Common myeloid progenitor, CD34-positive (primary cell): Measurements from ENCODE around the gene TTLL3.

ENCODE experiments used
- CTCF ChIA-PET: fragments of 350-600 bp; sonication (Branson Sonifier 250); formaldehyde crosslinking; loops from one replicate; lab custom pipeline; 2021; ENCODE audit warnings: antibody characterized with exemption; lab: Charles Lee
- POLR2A ChIA-PET: fragments of 350-600 bp; sonication (Branson Sonifier 250); formaldehyde crosslinking; loops from one replicate; lab custom pipeline; 2021; ENCODE audit warnings: antibody characterized with exemption; lab: Charles Lee
- DNase-seq, 3 donors: peaks; one replicate each; pipeline versions ENCODE4 v3.0.0 to v3.0.0-alpha.2; 2013
- H3K27ac ChIP-seq, 2 experiments: 1 replicate in 1 of 2; 2 replicates in 1 of 2; pipeline ENCODE4 v1.7.0; 2013; ENCODE audit warnings: inconsistent platforms in 2 of 2, low read length in 2 of 2, mild to moderate bottlenecking in 2 of 2, low read depth in 1 of 2, moderate library complexity in 1 of 2; ENCODE audit not compliant: severe bottlenecking in 2 of 2, insufficient read depth in 1 of 2, poor library complexity in 1 of 2
- H3K27me3 ChIP-seq, 5 experiments: replicated peaks in 2 of 5; 1 replicate in 3 of 5; 2 replicates in 2 of 5; pipeline versions ENCODE4 v1.6.1 to v1.7.0; 2013; ENCODE audit warnings: low read length in 4 of 5, mild to moderate bottlenecking in 2 of 5, moderate library complexity in 2 of 5, inconsistent platforms in 1 of 5; ENCODE audit not compliant: insufficient read depth in 5 of 5, control insufficient read depth in 4 of 5
- H3K36me3 ChIP-seq, 4 experiments: 1 replicate in 2 of 4; 2 replicates in 2 of 4; pipeline versions ENCODE4 v1.6.1 to v1.7.0; 2013; ENCODE audit warnings: low read length in 3 of 4, control low read depth in 1 of 4, mild to moderate bottlenecking in 1 of 4; ENCODE audit not compliant: control insufficient read depth in 4 of 4, insufficient read depth in 4 of 4
- H3K4me1 ChIP-seq, 4 experiments: 1 replicate in 3 of 4; 2 replicates in 1 of 4; pipeline versions ENCODE4 v1.6.1 to v1.7.1; 2013; ENCODE audit warnings: low read length in 3 of 4, mild to moderate bottlenecking in 3 of 4, control low read depth in 1 of 4, inconsistent platforms in 1 of 4, moderate library complexity in 1 of 4; ENCODE audit not compliant: control insufficient read depth in 4 of 4, insufficient read depth in 4 of 4; ENCODE audit errors: control extremely low read depth in 1 of 4
- H3K4me3 ChIP-seq, 7 experiments: 1 replicate in 4 of 7; 2 replicates in 3 of 7; pipeline versions ENCODE4 v1.5.1 to v1.7.0; 2013; ENCODE audit warnings: mild to moderate bottlenecking in 7 of 7, low read length in 6 of 7, moderate library complexity in 6 of 7, inconsistent platforms in 2 of 7, low read depth in 2 of 7, control low read depth in 1 of 7; ENCODE audit not compliant: insufficient read depth in 4 of 7, control insufficient read depth in 1 of 7; ENCODE audit errors: extremely low read depth in 1 of 7
- H3K9me3 ChIP-seq, 5 experiments: 1 replicate in 4 of 5; 2 replicates in 1 of 5; pipeline versions ENCODE4 v1.6.1 to v1.7.1; 2013; ENCODE audit warnings: low read length in 4 of 5, mild to moderate bottlenecking in 2 of 5, inconsistent platforms in 1 of 5, low read depth in 1 of 5, moderate library complexity in 1 of 5; ENCODE audit not compliant: control insufficient read depth in 4 of 5, insufficient read depth in 2 of 5; ENCODE audit errors: control extremely low read depth in 1 of 5
- WGBS: methylation state at CpG from one replicate; pipeline ENCODE4 v1.1.5; 2013; ENCODE audit not compliant: insufficient coverage; 5-methylcytosine and 5-hydroxymethylcytosine counted together

Gene TTLL3

GRCh38 chr3:9804996-9805395, 5.1 kb upstream of the TTLL3 start:
- Histone ChIP-seq H3K36me3 (peaks cover 26 to 62% (median 44%) of the 10 kb centered on the region in 4 experiments), H3K4me1 (peaks cover 3 to 19% (median 13%) of the 10 kb centered on the region in 4 experiments), H3K4me3 (no peak overlapping the region), H3K27ac (no peak overlapping the region), H3K9me3 (no peaks in the 10 kb centered on the region), H3K27me3 (no peaks in the 10 kb centered on the region)
- ChIA-PET CTCF (interaction anchor here (1.0 to 1.6 kb wide), 7 partner anchors 8 to 90 kb away, joined by 3 to 6 read pairs (median 3); no protein-coding TSS in a partner anchor), POLR2A (no interaction called here)
- 100% methylated on average over 4 of the region's 5 CpGs for WGBS
- no peak for DNase-seq

DNA sequence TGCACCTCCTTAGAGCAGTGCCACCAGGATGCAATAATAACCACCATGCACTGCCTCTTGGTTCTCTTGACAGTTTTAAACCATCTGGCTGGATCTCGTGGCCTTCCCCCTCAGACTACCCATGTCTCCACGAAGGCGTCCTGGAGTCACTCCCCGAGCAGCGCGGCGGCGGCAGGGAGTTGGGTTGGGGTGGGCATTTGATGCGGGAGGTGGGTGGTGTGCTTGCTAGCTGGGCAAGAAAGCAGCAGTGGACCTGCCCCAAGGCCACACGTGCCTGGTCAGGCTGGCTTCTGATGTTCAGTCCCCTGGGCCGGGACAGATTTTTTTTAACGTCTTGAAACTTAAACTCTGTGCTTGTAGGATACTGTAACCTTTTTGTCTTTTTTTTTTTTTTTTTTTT, 3.9 kb upstream of the TTLL3 start:
- POLR2A ChIA-PET, result no interaction called here

GRCh38 chr3:9806688-9807589, 3.1 kb upstream of the TTLL3 start:
- no peak for DNase-seq
- ChIA-PET POLR2A (interaction anchor here (0.6 to 0.9 kb wide), 2 partner anchors 17 to 25 kb away, joined by 3 to 9 read pairs; no protein-coding TSS in a partner anchor), CTCF (interaction anchor here (0.7 to 2.7 kb wide), 7 partner anchors 10 to 283 kb away, joined by 3 to 8 read pairs (median 5); partner anchors contain the start of gene BRPF1)
- peaks cover 23 to 46% (median 35%) of the 10 kb centered on the region in 4 experiments for H3K36me3 ChIP-seq
- H3K9me3 ChIP-seq, result no peaks in the 10 kb centered on the region
- H3K4me1 ChIP-seq, result peaks cover 3 to 26% (median 19%) of the 10 kb centered on the region in 4 experiments
- no peaks in the 10 kb centered on the region for H3K27me3 ChIP-seq
- no peak overlapping the region for H3K27ac ChIP-seq
- 96% methylated on average over 7 of the region's 7 CpGs for WGBS
- H3K4me3 ChIP-seq, result no peak overlapping the region

More for the DNA sequence above, 3.9 kb upstream of the TTLL3 start:
- no peak overlapping the region for H3K4me3 ChIP-seq
- peaks cover 25 to 53% (median 41%) of the 10 kb centered on the region in 4 experiments for H3K36me3 ChIP-seq
- CTCF ChIA-PET, result interaction anchor here (1.0 to 1.4 kb wide), 3 partner anchors 16 to 133 kb away, joined by 3 read pairs; no protein-coding TSS in a partner anchor
- no peak for DNase-seq
- peaks cover 3 to 26% (median 19%) of the 10 kb centered on the region in 4 experiments for H3K4me1 ChIP-seq
- no peaks in the 10 kb centered on the region for H3K27me3 ChIP-seq
- no peak overlapping the region for H3K27ac ChIP-seq
- H3K9me3 ChIP-seq, result no peaks in the 10 kb centered on the region
- 98% methylated on average over 9 of the region's 12 CpGs for WGBS

DNA sequence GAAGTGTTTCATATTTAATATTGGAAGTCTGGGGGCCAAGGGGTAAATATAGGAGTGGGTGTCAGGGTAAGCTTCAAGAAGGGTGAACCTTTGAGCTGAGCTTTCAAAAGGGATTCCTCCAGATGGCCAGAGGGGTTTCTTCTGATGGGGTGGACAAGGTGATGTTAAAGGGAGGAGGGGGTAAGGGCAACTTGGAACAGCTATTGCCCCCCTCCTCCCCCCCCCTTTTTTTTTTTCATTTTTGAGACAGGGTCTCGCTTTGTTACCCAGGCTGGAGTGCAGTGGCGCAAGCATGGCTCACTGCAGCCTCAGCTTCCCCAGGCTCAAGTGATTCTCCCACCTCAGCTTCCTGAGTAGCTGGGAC, 2.1 kb upstream of the TTLL3 start:
- peaks cover 3 to 26% (median 19%) of the 10 kb centered on the region in 4 experiments for H3K4me1 ChIP-seq
- 100% methylated on average over 1 of the region's 2 CpGs for WGBS
- H3K27me3 ChIP-seq, result no peaks in the 10 kb centered on the region
- no peak overlapping the region for H3K27ac ChIP-seq
- POLR2A ChIA-PET, result interaction anchor here (1.0 kb wide), 1 partner anchor 15 kb away, joined by 5 read pairs; the partner anchor contains the start of genes ARPC4 and TADA3
- peaks cover 22 to 47% (median 33%) of the 10 kb centered on the region in 4 experiments for H3K36me3 ChIP-seq
- CTCF ChIA-PET, result interaction anchor here (0.7 to 2.7 kb wide), 10 partner anchors 9 to 282 kb away, joined by 3 to 8 read pairs (median 5); partner anchors contain the start of gene BRPF1
- no peaks in the 10 kb centered on the region for H3K9me3 ChIP-seq
- H3K4me3 ChIP-seq, result no peak overlapping the region
- no peak for DNase-seq

- Histone ChIP-seq H3K9me3 (no peaks in the 10 kb centered on the region), H3K27ac (no peak overlapping the region), H3K4me1 (peaks cover 3 to 26% (median 19%) of the 10 kb centered on the region in 4 experiments), H3K4me3 (no peak overlapping the region), H3K27me3 (no peaks in the 10 kb centered on the region), H3K36me3 (peaks cover 17 to 46% (median 30%) of the 10 kb centered on the region in 4 experiments)
- peak; percentile 39 to 73 (median 69) for DNase-seq
- ChIA-PET CTCF (interaction anchor here (0.6 to 2.7 kb wide), 12 partner anchors 8 to 147 kb away, joined by 3 to 8 read pairs (median 5); partner anchors contain the start of gene BRPF1), POLR2A (interaction anchor here (1.0 kb wide), 1 partner anchor 16 kb away, joined by 5 read pairs; the partner anchor contains the start of genes ARPC4 and TADA3)
- 67% methylated on average over 5 of the region's 7 CpGs for WGBS
Measured at GRCh38 chr3:9808345-9809037, 1.6 kb upstream of the TTLL3 start.

DNA sequence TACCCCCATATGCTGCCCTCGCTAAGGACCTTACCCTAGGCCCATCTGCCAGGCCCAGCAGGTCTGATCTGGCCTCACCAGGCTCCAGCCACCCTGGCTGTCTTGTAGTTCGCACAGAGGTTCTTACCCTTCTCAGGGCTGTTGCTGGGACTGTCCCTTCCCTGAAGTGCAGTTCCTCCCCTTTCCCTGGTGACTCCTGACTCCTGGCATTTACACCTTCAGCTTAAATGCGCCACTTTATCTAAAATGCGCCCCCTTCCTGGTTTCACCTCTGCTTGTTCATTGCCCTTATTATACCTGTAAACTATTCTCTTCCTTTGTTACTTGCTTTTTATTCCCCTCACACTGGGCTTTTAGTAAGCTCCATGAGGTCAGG, 835 bp upstream of the TTLL3 start:
- Histone ChIP-seq H3K27ac (peak overlapping the region; percentile 41 to 79), H3K9me3 (no peaks in the 10 kb centered on the region), H3K4me3 (peak overlapping the region; percentile 47 to 84 (median 70)), H3K27me3 (no peaks in the 10 kb centered on the region), H3K36me3 (peaks cover 12 to 38% (median 23%) of the 10 kb centered on the region in 4 experiments), H3K4me1 (peaks cover 3 to 26% (median 19%) of the 10 kb centered on the region in 4 experiments)
- 87% methylated on average over 4 of the region's 4 CpGs for WGBS
- ChIA-PET CTCF (interaction anchor here (0.9 to 2.7 kb wide), 12 partner anchors 7 to 92 kb away, joined by 3 to 8 read pairs (median 5); partner anchors contain the start of genes ARPC4, BRPF1 and TADA3), POLR2A (interaction anchor here (1.0 kb wide), 1 partner anchor 11 kb away, joined by 3 read pairs; no protein-coding TSS in a partner anchor)
- DNase-seq, result no peak
